Effector CD8-positive, alpha-beta T cell (primary cell): ENCODE results near the gene PSMG4.

ENCODE experiments used
- DNase-seq: peaks from one replicate; lab custom pipeline; 2025; lab: John Stamatoyannopoulos, UW

The PSMG4 gene

GRCh38 chr6:3308106-3308505, 49.4 kb downstream of the PSMG4 start:
- DNase-seq: no peak

GRCh38 chr6:3309391-3310050, 50.8 kb downstream of the PSMG4 start:
- no peak for DNase-seq

- no peak for DNase-seq
These were observed 51.3 kb downstream of the PSMG4 start for GRCh38 chr6:3310051-3310448.

GRCh38 chr6:3310703-3311102, 52.0 kb downstream of the PSMG4 start:
- no peak for DNase-seq

GRCh38 chr6:3311826-3312225, 53.1 kb downstream of the PSMG4 start:
- DNase-seq: no peak

- no peak for DNase-seq
These were observed 54.0 kb downstream of the PSMG4 start for GRCh38 chr6:3312604-3313231.

- no peak for DNase-seq
These were observed 55.4 kb downstream of the PSMG4 start for GRCh38 chr6:3314176-3314575.

GRCh38 chr6:3314621-3315467, 56.1 kb downstream of the PSMG4 start:
- no peak for DNase-seq

GRCh38 chr6:3315841-3316240, 57.1 kb downstream of the PSMG4 start:
- DNase-seq: no peak

GRCh38 chr6:3316331-3316730, 57.6 kb downstream of the PSMG4 start:
- no peak for DNase-seq

GRCh38 chr6:3316818-3317217, 58.1 kb downstream of the PSMG4 start:
- DNase-seq: no peak
